ENCODE results near the gene FILIP1. TPM values are rescaled to one million over a fixed set of nuclear protein-coding genes. Genes with fewer than 3 reads are reported as not detected.

The FILIP1 gene
- total and polyA plus RNA-seq, 2 of the 4 experiments (the other 2 are of a cell fraction): under 0.01 to 0.03 TPM

- Histone ChIP-seq H2AK5ac (ENCODE audit: low read depth, low read length) (no peak overlapping the region), H3K9ac (ENCODE audit: low read depth, low read length) (no peak overlapping the region), H3K4me3 (ENCODE audit: insufficient read depth, low read depth, low read length) (no peak overlapping the region), H3K4ac (ENCODE audit: low read depth, low read length) (no peak overlapping the region), H3K27ac (ENCODE audit: insufficient read depth, low read length) (no peak overlapping the region), H4K91ac (ENCODE audit: insufficient read depth, low read depth, low read length) (no peak overlapping the region), H3K14ac (replicated peaks; ENCODE audit: low read depth, low read length) (no peak overlapping the region), H3K27me3 (ENCODE audit: control insufficient read depth, insufficient read depth, low read length) (0 out of 2 replicates have a peak, but pooled peaks cover 2% of the 10 kb centered on the region), H2AFZ (replicated peaks; ENCODE audit: low read length, poor library complexity) (no peak overlapping the region), H4K8ac (ENCODE audit: low read depth in 2 of 2, low read length in 2 of 2) (no peak overlapping the region), H3K18ac (ENCODE audit: low read depth, low read length) (no peak overlapping the region), H3K56ac (ENCODE audit: extremely low read depth, insufficient read depth, low read length) (no peak overlapping the region), H3K9me3 (ENCODE audit: control insufficient read depth, insufficient read depth, low read length) (no peaks in the 10 kb centered on the region), H2BK20ac (ENCODE audit: low read depth, low read length) (no peak overlapping the region), H2BK15ac (ENCODE audit: low read depth, low read length) (no peak overlapping the region), H3K36me3 (ENCODE audit: control insufficient read depth, insufficient read depth, low read length) (no peaks in the 10 kb centered on the region), H2BK5ac (ENCODE audit: low read depth, low read length, poor library complexity, severe bottlenecking) (no peak overlapping the region), H3K79me1 (ENCODE audit: low read depth in 1 of 2, low read length in 2 of 2) (no peaks in the 10 kb centered on the region), H4K20me1 (ENCODE audit: insufficient read depth, low read length) (no peaks in the 10 kb centered on the region), H3K4me2 (ENCODE audit: low read depth, low read length) (no peak overlapping the region), H2BK120ac (ENCODE audit: low read depth, low read length) (no peak overlapping the region), H3K4me1 (ENCODE audit: control insufficient read depth, insufficient read depth, low read length) (peaks cover 4% of the 10 kb centered on the region; the same call in 1 of the 2 replicates), H4K5ac (ENCODE audit: low read depth, low read length) (no peak overlapping the region), H3K23ac (ENCODE audit: low read depth, low read length) (no peak overlapping the region), H2AK9ac (replicated peaks; ENCODE audit: low read depth, low read length, poor library complexity) (no peak overlapping the region), H3K9me1 (ENCODE audit: insufficient read depth, low read length) (peaks cover 5% of the 10 kb centered on the region; the same call in 1 of the 2 replicates)
- dilution Hi-C loops (cut with HindIII; ENCODE audit: low sequenced_read_pairs, unreplicated experiment): no loop called here
- in situ Hi-C loops (cut with MboI; ENCODE audit: low sequenced_read_pairs): no loop called here
- POLR2A ChIA-PET (ENCODE audit: unreplicated experiment): no interaction called here
- CTCF ChIA-PET: no interaction called here
- intact Hi-C loops (cut with micrococcal nuclease): no loop called here
- DNase-seq: no peak
- BruUV-seq (replicated peaks): no TSS peak
- ATAC-seq (ENCODE audit: low read depth): no peak
- WGBS, 2 experiments (ENCODE audit: extremely low coverage in 2 of 2, insufficient read length in 1 of 2): 100% methylated on average over 1 of the region's 4 CpGs; no CpG with 5 or more reads in 1 of the 2 experiments
- TF ChIP-seq RAD21 (IDR thresholded peaks at IDR 0.05; ENCODE audit: low read length): no peak
- TF ChIP-seq CEBPB (IDR thresholded peaks at IDR 0.05; ENCODE audit: low read depth, low read length): no peak
- TF ChIP-seq SMC3 (IDR thresholded peaks at IDR 0.05; ENCODE audit: low read depth, low read length): no peak
- no peak for TF ChIP-seq RFX5 (IDR thresholded peaks at IDR 0.05; ENCODE audit: low read depth, low read length)
- no peak for TF ChIP-seq CHD1 (IDR thresholded peaks at IDR 0.05; ENCODE audit: low read depth, low read length)
- TF ChIP-seq NFE2L2 (IDR thresholded peaks at IDR 0.05; ENCODE audit: low read depth, low read length): no peak
- TF ChIP-seq, protein P1, sequence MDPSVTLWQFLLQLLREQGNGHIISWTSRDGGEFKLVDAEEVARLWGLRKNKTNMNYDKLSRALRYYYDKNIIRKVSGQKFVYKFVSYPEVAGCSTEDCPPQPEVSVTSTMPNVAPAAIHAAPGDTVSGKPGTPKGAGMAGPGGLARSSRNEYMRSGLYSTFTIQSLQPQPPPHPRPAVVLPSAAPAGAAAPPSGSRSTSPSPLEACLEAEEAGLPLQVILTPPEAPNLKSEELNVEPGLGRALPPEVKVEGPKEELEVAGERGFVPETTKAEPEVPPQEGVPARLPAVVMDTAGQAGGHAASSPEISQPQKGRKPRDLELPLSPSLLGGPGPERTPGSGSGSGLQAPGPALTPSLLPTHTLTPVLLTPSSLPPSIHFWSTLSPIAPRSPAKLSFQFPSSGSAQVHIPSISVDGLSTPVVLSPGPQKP (IDR thresholded peaks at IDR 0.05; ENCODE audit: borderline replicate concordance, low read depth, low read length): no peak
- TF ChIP-seq CTCF (conservative IDR thresholded peaks at IDR 0.05; ENCODE audit: low read depth, low read length): no peak
- TF ChIP-seq MAFK (IDR thresholded peaks at IDR 0.05; ENCODE audit: low read depth, low read length): no peak
- TF ChIP-seq BHLHE40 (IDR thresholded peaks at IDR 0.05; ENCODE audit: low read depth, low read length): no peak
- TF ChIP-seq FOS (IDR thresholded peaks at IDR 0.05; ENCODE audit: low read depth, low read length): no peak
- no peak for TF ChIP-seq MXI1 (IDR thresholded peaks at IDR 0.05; ENCODE audit: borderline replicate concordance, low read depth, low read length)
- TF ChIP-seq MAZ (IDR thresholded peaks at IDR 0.05; ENCODE audit: borderline replicate concordance, low read depth, low read length): no peak
- TF ChIP-seq RCOR1 (IDR thresholded peaks at IDR 0.05; ENCODE audit: insufficient replicate concordance, low read length): no peak
- TF ChIP-seq, protein P2, sequence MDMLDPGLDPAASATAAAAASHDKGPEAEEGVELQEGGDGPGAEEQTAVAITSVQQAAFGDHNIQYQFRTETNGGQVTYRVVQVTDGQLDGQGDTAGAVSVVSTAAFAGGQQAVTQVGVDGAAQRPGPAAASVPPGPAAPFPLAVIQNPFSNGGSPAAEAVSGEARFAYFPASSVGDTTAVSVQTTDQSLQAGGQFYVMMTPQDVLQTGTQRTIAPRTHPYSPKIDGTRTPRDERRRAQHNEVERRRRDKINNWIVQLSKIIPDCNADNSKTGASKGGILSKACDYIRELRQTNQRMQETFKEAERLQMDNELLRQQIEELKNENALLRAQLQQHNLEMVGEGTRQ (IDR thresholded peaks at IDR 0.05; ENCODE audit: low read depth, low read length): no peak
- TF ChIP-seq POLR2A (IDR thresholded peaks at IDR 0.05; ENCODE audit: low read depth, low read length): no peak
Observed at GRCh38 chr6:75379536-75379935, 114.1 kb downstream of the FILIP1 start.

Data from IMR-90 (cell line).